Activated effector memory CD4-positive, alpha-beta T cell treated with anti-CD3 and anti-CD28 coated beads, Interleukin-2, amount 50 U/mL, for 16 hours (primary cell): ENCODE measurements around the gene BFSP1.

ENCODE experiments used
- DNase-seq: peaks from one replicate; pipeline ENCODE4 v3.0.0-alpha.2; 2020

BFSP1 gene

GRCh38 chr20:17495826-17496225, 35.4 kb downstream of the BFSP1 start:
- DNase-seq, result peak; percentile 34

GRCh38 chr20:17494201-17494600, 37.0 kb downstream of the BFSP1 start:
- no peak for DNase-seq

- DNase-seq, result no peak
Measured at GRCh38 chr20:17493173-17493572, 38.0 kb downstream of the BFSP1 start.

GRCh38 chr20:17491488-17491887, 39.7 kb downstream of the BFSP1 start:
- DNase-seq, result no peak

GRCh38 chr20:17491041-17491440, 40.1 kb downstream of the BFSP1 start:
- DNase-seq, result peak; percentile 42

- peak; percentile 43 for DNase-seq
Measured at GRCh38 chr20:17490501-17490900, 40.7 kb downstream of the BFSP1 start.

- DNase-seq, result peak; percentile 42
Measured at GRCh38 chr20:17488916-17489600, 42.1 kb downstream of the BFSP1 start.

GRCh38 chr20:17485017-17485416, 46.2 kb downstream of the BFSP1 start:
- DNase-seq, result no peak

- DNase-seq, result no peak
Measured at GRCh38 chr20:17482536-17482935, 48.6 kb downstream of the BFSP1 start.

- DNase-seq, result no peak
Measured at GRCh38 chr20:17481661-17482060, 49.5 kb downstream of the BFSP1 start.

GRCh38 chr20:17480696-17481095, 50.5 kb downstream of the BFSP1 start:
- no peak for DNase-seq

GRCh38 chr20:17479063-17479657, 52.0 kb downstream of the BFSP1 start:
- no peak for DNase-seq

GRCh38 chr20:17473659-17474058, 57.5 kb downstream of the BFSP1 start:
- DNase-seq, result no peak

- DNase-seq, result no peak
Measured at GRCh38 chr20:17471606-17472187, 59.5 kb downstream of the BFSP1 start.

- DNase-seq, result no peak
Measured at GRCh38 chr20:17470973-17471372, 60.2 kb downstream of the BFSP1 start.

GRCh38 chr20:17470521-17470920, 60.7 kb downstream of the BFSP1 start:
- no peak for DNase-seq

- DNase-seq, result no peak
Measured at GRCh38 chr20:17469246-17470030, 61.7 kb downstream of the BFSP1 start.

GRCh38 chr20:17468073-17468840, 62.9 kb downstream of the BFSP1 start:
- no peak for DNase-seq

- DNase-seq, result no peak
Measured at GRCh38 chr20:17467120-17467655, 64.0 kb downstream of the BFSP1 start.

- DNase-seq, result no peak
Measured at GRCh38 chr20:17466641-17467040, 64.5 kb downstream of the BFSP1 start.

GRCh38 chr20:17465236-17465635, 65.9 kb downstream of the BFSP1 start:
- DNase-seq, result no peak

- DNase-seq, result no peak
Measured at GRCh38 chr20:17463711-17464110, 67.5 kb downstream of the BFSP1 start.

GRCh38 chr20:17461941-17462340, 69.2 kb downstream of the BFSP1 start:
- DNase-seq, result no peak
